GM12874 (cell line): ENCODE measurements around the gene KCNG4.

Experiments
- TF ChIP-seq, protein P1 (sequence below): IDR thresholded peaks from 2 replicates; pipeline ENCODE4 v1.5.1; 2011; ENCODE audit warnings: low read depth, mild to moderate bottlenecking, control low read depth, low read length, moderate library complexity; ENCODE audit not compliant: insufficient read depth

The KCNG4 gene

DNA sequence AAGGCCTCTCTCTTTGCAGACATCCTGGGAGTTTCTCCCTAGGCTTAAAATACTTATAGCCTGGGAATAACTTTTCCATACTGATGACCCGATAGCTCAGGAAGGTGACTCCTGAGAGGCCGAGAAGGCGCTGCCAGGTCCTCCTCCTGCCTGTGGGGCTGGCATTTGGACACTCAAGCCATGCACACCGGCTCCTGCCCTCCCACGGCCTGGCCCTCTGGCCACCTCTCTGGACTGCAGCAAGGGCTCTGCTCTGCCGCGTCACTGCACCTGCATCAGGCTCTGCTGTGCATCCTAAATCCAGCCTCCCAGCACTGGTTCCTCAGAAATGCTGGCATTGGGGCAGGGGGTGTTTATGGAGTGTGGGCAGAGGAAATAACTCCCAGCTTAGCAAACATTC is 14.2 kb downstream of the KCNG4 start:
- TF ChIP-seq, protein P1, sequence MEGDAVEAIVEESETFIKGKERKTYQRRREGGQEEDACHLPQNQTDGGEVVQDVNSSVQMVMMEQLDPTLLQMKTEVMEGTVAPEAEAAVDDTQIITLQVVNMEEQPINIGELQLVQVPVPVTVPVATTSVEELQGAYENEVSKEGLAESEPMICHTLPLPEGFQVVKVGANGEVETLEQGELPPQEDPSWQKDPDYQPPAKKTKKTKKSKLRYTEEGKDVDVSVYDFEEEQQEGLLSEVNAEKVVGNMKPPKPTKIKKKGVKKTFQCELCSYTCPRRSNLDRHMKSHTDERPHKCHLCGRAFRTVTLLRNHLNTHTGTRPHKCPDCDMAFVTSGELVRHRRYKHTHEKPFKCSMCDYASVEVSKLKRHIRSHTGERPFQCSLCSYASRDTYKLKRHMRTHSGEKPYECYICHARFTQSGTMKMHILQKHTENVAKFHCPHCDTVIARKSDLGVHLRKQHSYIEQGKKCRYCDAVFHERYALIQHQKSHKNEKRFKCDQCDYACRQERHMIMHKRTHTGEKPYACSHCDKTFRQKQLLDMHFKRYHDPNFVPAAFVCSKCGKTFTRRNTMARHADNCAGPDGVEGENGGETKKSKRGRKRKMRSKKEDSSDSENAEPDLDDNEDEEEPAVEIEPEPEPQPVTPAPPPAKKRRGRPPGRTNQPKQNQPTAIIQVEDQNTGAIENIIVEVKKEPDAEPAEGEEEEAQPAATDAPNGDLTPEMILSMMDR = no peak

DNA sequence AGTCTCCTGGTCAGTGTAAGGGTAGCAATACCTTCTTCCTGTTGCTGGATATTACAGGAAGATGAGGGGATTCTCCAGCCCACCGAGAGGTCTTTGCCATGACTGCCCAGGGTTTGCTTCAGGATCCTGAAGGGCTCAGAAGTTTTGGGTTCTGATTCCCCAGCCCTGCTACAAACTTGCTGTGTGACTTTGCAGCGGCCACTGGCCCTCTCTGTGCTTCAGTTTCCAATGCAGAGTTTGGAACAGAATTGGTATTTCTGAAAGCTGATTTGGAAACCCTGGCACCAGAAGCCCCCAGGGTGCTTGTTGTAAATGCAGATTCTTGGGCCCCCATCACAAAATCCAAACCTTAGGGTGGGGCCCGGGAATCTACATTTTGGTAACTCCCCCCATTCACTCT is 14.7 kb downstream of the KCNG4 start:
- TF ChIP-seq, protein P1 = no peak

DNA sequence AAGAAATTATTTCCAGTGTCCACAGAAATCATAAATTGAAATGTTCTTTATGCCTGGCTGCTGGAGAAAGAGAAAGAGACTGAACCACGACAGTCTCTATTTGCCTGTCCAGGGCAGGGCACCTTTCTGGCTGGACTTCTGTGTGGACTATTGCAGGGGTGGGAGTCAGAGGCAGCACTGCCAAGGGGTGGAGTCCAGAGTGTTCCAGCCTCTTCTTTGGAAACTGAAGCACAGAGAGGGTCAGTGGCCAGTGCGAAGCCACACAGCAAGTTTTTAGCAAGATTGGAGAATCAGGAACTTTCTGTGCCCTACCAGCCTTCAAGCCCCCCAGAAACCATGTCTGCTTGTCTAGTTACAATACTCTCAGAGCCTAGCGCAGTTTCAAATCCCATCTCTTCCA is 15.3 kb downstream of the KCNG4 start:
- TF ChIP-seq, protein P1 = no peak

DNA sequence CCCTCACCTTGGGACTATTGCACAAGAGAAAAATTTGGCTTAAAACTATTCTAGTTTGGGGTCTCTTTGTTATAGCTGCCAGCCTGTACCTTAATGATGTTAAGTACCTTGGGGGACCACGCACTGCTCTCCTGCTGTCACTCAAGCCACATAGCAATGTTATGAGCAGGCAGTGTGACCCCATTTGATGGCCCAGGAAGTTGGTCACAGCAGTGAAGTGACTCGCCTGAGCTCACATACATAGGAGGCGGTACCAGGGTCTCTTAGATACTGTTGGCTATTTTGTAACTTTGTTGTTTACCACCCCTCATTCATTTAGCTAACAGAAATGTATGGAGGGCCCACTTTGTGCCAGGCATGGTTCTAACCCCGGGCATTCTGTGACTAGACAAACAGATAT is 16.4 kb downstream of the KCNG4 start:
- TF ChIP-seq, protein P1 = no peak

DNA sequence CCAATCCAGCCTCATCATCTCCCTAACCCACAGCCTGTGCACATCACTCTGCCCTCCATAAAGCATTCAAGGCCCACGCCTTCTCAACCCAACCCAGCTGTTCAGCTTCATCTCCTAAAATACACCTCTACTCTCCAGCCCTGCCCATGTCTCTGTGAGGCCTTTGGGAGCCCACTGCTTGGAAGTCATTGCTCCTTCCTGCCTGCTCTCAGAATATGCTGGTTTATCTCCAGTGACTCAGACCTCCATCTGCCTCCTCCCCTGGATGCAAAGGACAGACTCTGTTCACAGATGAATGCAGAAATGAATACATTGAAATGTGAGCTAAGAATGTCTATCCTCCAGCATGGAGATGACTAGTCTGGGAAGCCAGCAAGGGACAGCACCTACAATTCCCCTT is 19.0 kb downstream of the KCNG4 start:
- TF ChIP-seq, protein P1 = no peak

DNA sequence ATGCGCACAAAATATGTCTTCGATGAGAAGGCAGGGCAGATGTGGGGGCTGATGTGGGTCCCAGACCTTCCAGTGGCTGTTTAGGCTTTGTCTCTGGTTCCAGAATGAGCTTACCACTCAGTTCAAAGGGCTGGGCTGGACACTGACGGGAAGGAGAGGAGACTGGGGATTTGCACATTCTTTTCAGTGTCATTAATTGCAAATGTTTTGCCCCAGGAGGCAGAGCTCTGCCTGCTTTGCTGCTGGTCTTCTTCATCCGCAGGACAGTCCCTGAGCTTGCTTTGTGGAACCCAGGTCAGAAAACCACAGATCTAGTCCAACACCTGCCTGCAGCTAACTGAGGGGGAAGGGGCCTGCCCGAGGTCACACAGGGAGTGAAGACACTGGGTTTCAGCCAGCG is 20.9 kb downstream of the KCNG4 start:
- TF ChIP-seq, protein P1 = no peak

DNA sequence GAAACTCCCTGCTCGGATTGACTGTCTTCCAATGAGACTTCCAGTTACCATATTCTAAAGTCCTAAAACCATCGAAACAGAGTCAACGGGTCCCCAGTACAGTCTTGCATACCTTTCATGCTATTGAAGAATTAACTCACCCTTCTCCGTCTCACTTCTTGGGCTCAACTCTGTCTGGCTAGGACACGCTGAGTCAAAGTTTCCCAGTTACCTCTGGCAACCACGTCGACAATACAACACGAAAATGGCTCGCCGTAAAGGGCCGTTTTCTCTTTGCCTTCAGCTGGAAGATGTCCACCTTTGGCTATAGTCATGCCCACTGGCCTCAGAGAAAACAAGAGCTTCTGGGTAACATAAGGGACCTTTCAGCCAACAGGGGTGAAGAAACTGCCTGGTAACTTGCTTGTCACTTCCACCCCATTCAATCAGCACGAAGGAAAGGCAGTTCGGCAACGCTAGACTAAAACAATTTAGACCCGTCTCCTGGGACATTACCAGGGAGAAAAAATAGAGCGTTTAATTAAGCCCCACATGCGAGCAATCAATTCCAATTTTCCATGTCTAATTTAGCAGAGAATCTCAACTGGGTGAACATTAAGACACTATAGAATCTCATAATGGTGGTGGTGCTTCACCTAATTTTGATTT is 21.5 kb downstream of the KCNG4 start:
- TF ChIP-seq, protein P1 = no peak

DNA sequence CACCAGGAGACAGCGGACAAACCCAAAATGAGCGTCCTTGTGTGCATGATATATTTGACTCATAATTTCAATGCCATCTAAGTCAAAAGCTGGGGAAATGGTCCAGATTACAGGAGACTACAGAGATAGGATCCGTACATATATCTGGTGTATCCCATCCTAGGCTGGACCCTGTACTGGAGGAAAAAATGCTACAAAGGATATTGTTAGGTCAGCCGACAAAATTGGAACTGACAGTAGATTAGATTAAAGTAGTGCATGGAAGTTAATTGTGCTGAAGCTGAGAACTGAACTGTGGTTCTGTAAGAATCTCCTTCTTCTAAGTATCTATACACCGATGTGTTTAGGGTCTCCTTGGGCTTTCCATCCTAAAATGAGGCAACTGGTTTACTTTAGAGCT is 24.3 kb downstream of the KCNG4 start:
- TF ChIP-seq, protein P1 = no peak
